K562 (cell line): Measurements from ENCODE around the gene YBX2. TPM values are rescaled to one million over a fixed set of nuclear protein-coding genes. Genes with fewer than 3 reads are reported as not detected.
A peak's percentile ranks its signal among the peaks of the same experiment; 100 is the strongest.

Experiments
- ATF1 ChIP-seq, 2 experiments: fragments of 450-650 bp in 1 of 2; IDR thresholded peaks; 2 replicates each; pipeline ENCODE4 v1.6.1; 2016; ENCODE audit warnings: missing compliant biosample characterization in 1 of 2, missing genetic modification characterization in 1 of 2
- ATF7 ChIP-seq: fragments of 450-650 bp; IDR thresholded peaks from 2 replicates; pipeline ENCODE4 v1.7.1; 2014; ENCODE audit warnings: mild to moderate bottlenecking, moderate library complexity
- GABPB1 ChIP-seq: sonication (generic); formaldehyde crosslinking; IDR thresholded peaks from 2 replicates; pipeline ENCODE4 v1.8.0; 2022; ENCODE audit warnings: mild to moderate bottlenecking, missing genetic modification reagents
- KAT2B ChIP-seq: IDR thresholded peaks from one replicate; pipeline ENCODE4 v1.6.1; 2012; ENCODE audit warnings: low read depth, mild to moderate bottlenecking, control low read depth, inconsistent platforms, low read length, moderate library complexity
- MGA ChIP-seq: fragments of 450-650 bp; IDR thresholded peaks from 2 replicates; pipeline ENCODE4 v1.6.1; 2016; ENCODE audit warnings: mild to moderate bottlenecking, moderate library complexity
- NFE2L1 ChIP-seq: fragments of 450-650 bp; IDR thresholded peaks from 2 replicates; pipeline ENCODE4 v1.6.1; 2016; ENCODE audit warnings: missing genetic modification characterization, low read depth, mild to moderate bottlenecking, missing compliant biosample characterization, moderate library complexity, borderline replicate concordance
- POLR2G ChIP-seq: fragments of 200-400 bp; formaldehyde crosslinking; IDR thresholded peaks from 2 replicates; pipeline ENCODE4 v1.6.1; 2017; ENCODE audit warnings: low read depth, mild to moderate bottlenecking, antibody characterized with exemption, low read length, moderate library complexity
- TEAD1 ChIP-seq, 2 experiments: fragments of 450-650 bp in 1 of 2; sonication (generic) in 1 of 2; formaldehyde crosslinking; IDR thresholded peaks; 2 replicates each; pipeline versions ENCODE4 v1.4.0 to v1.8.0; 2020 to 2022; ENCODE audit warnings: mild to moderate bottlenecking in 2 of 2, missing genetic modification reagents in 1 of 2
- ZBTB1 ChIP-seq: sonication (generic); formaldehyde crosslinking; IDR thresholded peaks from 2 replicates; pipeline ENCODE4 v1.8.1; 2023; ENCODE audit warnings: missing genetic modification reagents, low read depth, mild to moderate bottlenecking, borderline replicate concordance
- ZBTB12 ChIP-seq: fragments of 250-450 bp; sonication (Bioruptor Pico); IDR thresholded peaks from 2 replicates; pipeline ENCODE4 v1.4.0; 2020
- ZNF263 ChIP-seq: sonication (generic); formaldehyde crosslinking; IDR thresholded peaks from 2 replicates; pipeline ENCODE4 v1.8.0; 2022; ENCODE audit warnings: mild to moderate bottlenecking, missing genetic modification reagents, borderline replicate concordance
- ZNF644 ChIP-seq: fragments of 200-800 bp; sonication (Bioruptor generic); IDR thresholded peaks from 2 replicates; pipeline ENCODE4 v1.6.1; 2016; ENCODE audit warnings: low read depth, missing genetic modification characterization, missing compliant biosample characterization
- polyA plus RNA-seq, 8 experiments: library from polyadenylated mRNA; depleted of rRNA in 4 of 8; stranded (reverse) in 5 of 8; unstranded in 3 of 8; fragments of >200 nt; fragmentation: Nextera tagmentation in 2 of 8; fragmentation: Illumina TruSeq in 1 of 8; extraction: Ambion mirVana in 2 of 8; extraction: Trizol in 1 of 8; gene quantifications; 2 replicates each; pipeline versions ENCODE4 v1.2.1 to v1.2.3, GENCODE V29; 2011 to 2014; ENCODE audit warnings: inconsistent platforms in 1 of 8, missing spikeins in 1 of 8
- total RNA-seq, 7 experiments: library from RNA; depleted of rRNA in 6 of 7; stranded (reverse); fragments of >200 nt in 6 of 7; fragmentation: Illumina TruSeq in 2 of 7; extraction: Trizol in 2 of 7; gene quantifications; 2 replicates each; pipeline versions ENCODE4 v1.2.1 to v1.2.3, GENCODE V29; 2011 to 2021; ENCODE audit warnings: low replicate concordance in 1 of 7

YBX2 gene
- total and polyA plus RNA-seq, 9 of the 15 experiments (the other 6 are each of a cell fraction or from before 2014, with no cell fraction given): 0.03 to 0.59 (median 0.27) TPM; not detected in 6

- TF ChIP-seq MGA: peak; percentile 94
- TF ChIP-seq NFE2L1: no peak
- TF ChIP-seq ATF1 (CRISPR knock-in tag; IDR thresholded peaks at IDR 0.05): no peak
- TF ChIP-seq ATF1 (tag; IDR thresholded peaks at IDR 0.05): peak; percentile 31; the same call in 1 of the 2 replicates
- no peak for TF ChIP-seq KAT2B
- peak; percentile 77 for TF ChIP-seq POLR2G
- TF ChIP-seq ZNF263 (CRISPR knock-in tag): peak; percentile 44; the same call in 1 of the 2 replicates
- no peak for TF ChIP-seq ZNF644 (tag)
- peak in 1 of 2 experiments; percentile 88; a peak in 1 of 4 replicates for TF ChIP-seq TEAD1 (CRISPR knock-in tag; IDR thresholded peaks at IDR 0.05)
- TF ChIP-seq ATF7: peak; percentile 42
- no peak for TF ChIP-seq ZBTB1 (CRISPR knock-in tag)
- TF ChIP-seq ZBTB12 (CRISPR knock-in tag): no peak
- peak; percentile 71; the same call in 1 of the 2 replicates for TF ChIP-seq GABPB1 (CRISPR knock-in tag)
Observed at GRCh38 chr17:7280519-7281073, 13.8 kb downstream of the YBX2 start (continued).
